Measurements from ENCODE around the gene ALDH4A1.
"Not testable (repeated sequence)": the region's sequence is repeated elsewhere in the genome, so short reads cannot be mapped to it uniquely, and the experiment has no call there.

Gene ALDH4A1

DNA sequence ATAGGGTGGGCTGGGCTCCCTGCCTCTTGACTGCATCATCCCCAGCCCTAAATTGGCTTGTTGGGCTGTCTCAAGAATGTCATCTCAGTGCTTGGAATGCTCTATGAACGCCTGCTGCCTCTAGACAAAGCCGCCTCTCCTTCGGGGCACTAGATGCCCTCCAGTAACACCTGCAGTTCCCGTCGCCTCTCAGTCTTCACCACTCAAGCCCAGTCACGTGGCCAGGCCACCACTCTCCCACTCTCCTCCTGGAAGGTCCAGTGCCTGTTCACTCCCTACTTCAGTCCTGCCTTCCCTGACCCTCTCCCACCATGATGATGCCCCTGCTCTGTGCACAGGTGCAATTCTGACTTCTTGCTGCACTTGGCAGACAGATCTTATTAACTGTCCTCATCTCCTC, 49.9 kb downstream of the ALDH4A1 start:
- no peak for DNase-seq

DNA sequence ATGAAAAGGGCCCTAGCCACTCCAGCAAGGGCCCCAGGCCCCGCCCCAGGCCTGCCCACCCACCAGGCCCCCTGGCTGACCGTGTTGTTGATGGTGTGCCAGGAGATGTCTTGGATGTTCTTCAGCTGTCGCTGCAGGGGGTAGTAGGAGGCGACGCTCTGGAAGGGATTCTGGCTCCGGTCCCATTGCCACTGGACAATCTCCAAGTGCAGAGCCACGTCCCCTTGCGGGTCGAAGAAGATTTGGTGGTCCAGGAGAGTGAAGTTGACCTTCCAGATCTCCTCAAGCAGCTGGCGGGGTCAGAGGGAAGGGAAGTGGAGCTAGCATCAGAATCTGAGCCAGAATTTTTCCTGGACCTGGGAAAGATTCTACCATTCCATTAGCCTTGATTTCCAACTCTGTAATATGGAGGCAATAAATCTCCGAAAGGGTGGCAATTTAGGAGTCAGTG, 53.1 kb downstream of the ALDH4A1 start:
- no peak for DNase-seq

DNA sequence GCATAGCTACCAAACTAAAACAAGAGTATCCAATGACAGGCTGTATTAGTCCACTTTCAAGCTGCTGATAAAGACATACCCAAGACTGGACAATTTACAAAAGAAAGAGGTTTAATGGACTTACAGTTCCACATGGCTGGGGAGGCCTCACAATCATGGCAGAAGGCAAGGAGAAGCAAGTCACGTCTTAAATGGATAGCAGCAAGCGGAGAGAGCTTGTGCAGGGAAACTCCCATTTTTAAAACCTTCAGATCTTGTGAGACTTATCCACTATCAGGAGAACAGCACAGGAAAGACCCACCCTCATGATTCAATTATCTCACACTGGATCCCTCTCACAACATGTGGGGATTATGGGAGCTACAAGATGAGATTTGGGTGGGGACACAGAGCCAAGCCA, 54.6 kb downstream of the ALDH4A1 start:
- not testable (repeated sequence) for DNase-seq

- no peak for DNase-seq
These were observed 62.2 kb downstream of the ALDH4A1 start for GRCh38 chr1:18840145-18840544.

DNA sequence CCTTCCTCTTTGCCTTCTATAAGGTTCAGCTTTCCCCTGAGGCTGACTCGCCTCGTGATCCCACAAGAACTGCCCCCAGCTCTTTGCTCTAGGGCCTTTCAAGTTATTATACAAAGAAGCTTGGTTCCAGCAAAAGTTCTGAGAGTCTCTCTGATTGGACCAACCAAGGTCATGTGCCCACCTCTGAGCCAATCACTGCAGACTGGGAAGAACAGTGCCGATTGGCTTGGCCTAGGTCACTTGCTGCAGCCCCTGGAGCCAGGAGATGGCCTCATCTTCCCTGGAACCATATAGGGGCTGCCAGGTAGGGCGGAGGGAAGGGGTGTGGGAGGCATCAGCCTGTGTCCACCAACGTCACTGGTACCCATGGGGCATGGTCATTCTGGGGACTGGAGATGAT, 65.7 kb downstream of the ALDH4A1 start:
- no peak for DNase-seq

GRCh38 chr1:18832319-18832718, 70.0 kb downstream of the ALDH4A1 start:
- not testable (repeated sequence) for DNase-seq

GRCh38 chr1:18831656-18832055, 70.7 kb downstream of the ALDH4A1 start:
- no peak for DNase-seq

DNA sequence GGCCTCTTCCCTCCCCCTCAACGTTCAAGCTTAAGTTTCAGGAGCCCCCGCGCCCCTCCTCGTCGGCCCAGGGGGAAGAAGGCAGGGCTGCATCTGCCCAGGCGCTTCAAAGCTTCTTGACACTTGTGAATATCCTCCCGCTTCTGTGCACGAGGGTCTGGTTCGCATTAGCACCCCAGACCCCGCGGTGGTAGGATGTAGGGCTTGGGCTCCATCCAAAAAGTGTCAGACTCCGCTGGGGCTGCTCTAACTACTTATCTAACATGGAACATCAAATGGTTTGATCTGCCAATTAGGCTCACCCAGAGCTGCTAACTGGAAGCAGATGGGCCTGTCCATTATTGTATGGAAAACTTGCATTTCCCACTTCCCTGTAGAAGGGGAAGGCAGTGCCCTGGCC, 71.8 kb downstream of the ALDH4A1 start:
- no peak for DNase-seq

DNA sequence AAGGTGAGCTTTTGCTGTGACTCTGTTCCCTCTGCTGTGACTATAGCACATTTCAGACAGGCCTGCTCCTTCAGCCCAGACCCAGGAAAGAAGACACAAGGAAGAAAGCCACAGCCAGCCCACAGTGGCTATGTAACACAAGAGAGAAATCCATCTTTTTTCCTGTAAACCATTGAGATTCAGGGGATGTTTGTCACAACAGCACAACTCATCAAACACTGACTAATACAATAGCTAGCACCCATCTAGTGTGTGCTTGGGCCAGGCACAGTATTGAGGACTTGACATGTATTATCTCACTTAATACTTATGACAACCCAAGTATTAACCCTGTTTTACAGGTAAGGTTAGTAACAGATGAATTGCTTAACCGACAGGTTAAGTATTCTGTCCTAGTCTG, 72.7 kb downstream of the ALDH4A1 start:
- no peak for DNase-seq

GRCh38 chr1:18828224-18828623, 74.1 kb downstream of the ALDH4A1 start:
- DNase-seq, result no peak

GRCh38 chr1:18823438-18823837, 78.9 kb downstream of the ALDH4A1 start:
- DNase-seq, result no peak
